Tibial artery (tissue), 4 donors: Measurements from ENCODE around the gene YBX3.
A peak's percentile ranks its signal among the peaks of the same experiment; 100 is the strongest.

Experiments used
- DNase-seq, 2 donors: peaks; one replicate each; pipeline ENCODE4 v3.0.0-alpha.2; 2019
- H3K27ac ChIP-seq, 2 donors: fragments of 200-600 bp; sonication (generic) in 1 of 2; 1 replicate in 1 of 2; 2 replicates in 1 of 2; pipeline ENCODE4 v1.5.1; 2018 to 2019; ENCODE audit warnings: mild to moderate bottlenecking in 1 of 2
- H3K27me3 ChIP-seq, 2 donors: fragments of 200-600 bp; sonication (generic) in 1 of 2; one replicate each; pipeline versions ENCODE4 v1.5.1 to v1.6.0; 2016 to 2019
- H3K36me3 ChIP-seq, 3 donors: fragments of 200-600 bp; sonication (generic) in 2 of 3; one replicate each; pipeline ENCODE4 v1.5.1; 2016 to 2019; ENCODE audit warnings: mild to moderate bottlenecking in 2 of 3
- H3K4me1 ChIP-seq, 4 donors: fragments of 200-600 bp; sonication (generic) in 2 of 4; 1 replicate in 3 of 4; 2 replicates in 1 of 4; pipeline ENCODE4 v1.5.1; 2016 to 2019
- H3K4me3 ChIP-seq, 2 donors: fragments of 200-600 bp; sonication (generic) in 1 of 2; 1 replicate in 1 of 2; 2 replicates in 1 of 2; pipeline ENCODE4 v1.5.1; 2018 to 2019; ENCODE audit warnings: mild to moderate bottlenecking in 2 of 2
- H3K9me3 ChIP-seq, 3 donors: fragments of 200-600 bp; sonication (generic) in 1 of 3; one replicate each; pipeline ENCODE4 v1.5.1; 2016 to 2019
- CTCF ChIP-seq, 2 experiments: fragments of 200-600 bp in 1 of 2; fragments of 450-650 bp in 1 of 2; IDR thresholded peaks; one replicate each; pipeline ENCODE4 v1.5.1; 2017 to 2019; ENCODE audit warnings: antibody characterized with exemption in 2 of 2, mild to moderate bottlenecking in 1 of 2, moderate library complexity in 1 of 2
- intact Hi-C: fragments of 100-400 bp; cut with DNase I; formaldehyde crosslinking; loops from one replicate; pipeline ENCODE4 v1.15.0; 2023; ENCODE audit warnings: low total_unique reads

The YBX3 gene

DNA sequence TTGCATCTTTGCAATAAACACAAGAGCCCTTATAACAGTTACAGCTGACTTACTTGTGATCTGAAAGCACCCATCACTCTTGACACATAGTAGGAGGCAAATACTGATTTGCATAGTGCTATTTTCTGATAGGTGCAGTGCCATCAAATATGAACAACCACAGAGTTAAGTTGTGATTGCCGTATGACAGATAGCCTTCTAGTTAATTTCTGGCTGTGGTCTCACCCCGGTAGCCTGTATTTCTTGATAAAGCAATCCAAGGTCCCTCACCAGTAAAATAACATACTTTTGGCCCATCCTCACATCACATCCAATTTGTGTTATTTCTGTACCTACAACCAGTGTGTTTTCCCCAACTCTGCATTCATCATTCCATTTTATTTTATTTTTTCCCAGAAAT is 26.0 kb downstream of the YBX3 start:
- no peak for TF ChIP-seq CTCF (IDR thresholded peaks at IDR 0.05)
- no peak for DNase-seq
- Histone ChIP-seq H3K27ac (no peak overlapping the region), H3K4me3 (no peak overlapping the region), H3K36me3 (peaks cover 55 to 82% (median 60%) of the 10 kb centered on the region in 3 donors), H3K4me1 (no peaks in the 10 kb centered on the region), H3K27me3 (no peaks in the 10 kb centered on the region), H3K9me3 (no peaks in the 10 kb centered on the region)
- intact Hi-C loops: no loop called here

DNA sequence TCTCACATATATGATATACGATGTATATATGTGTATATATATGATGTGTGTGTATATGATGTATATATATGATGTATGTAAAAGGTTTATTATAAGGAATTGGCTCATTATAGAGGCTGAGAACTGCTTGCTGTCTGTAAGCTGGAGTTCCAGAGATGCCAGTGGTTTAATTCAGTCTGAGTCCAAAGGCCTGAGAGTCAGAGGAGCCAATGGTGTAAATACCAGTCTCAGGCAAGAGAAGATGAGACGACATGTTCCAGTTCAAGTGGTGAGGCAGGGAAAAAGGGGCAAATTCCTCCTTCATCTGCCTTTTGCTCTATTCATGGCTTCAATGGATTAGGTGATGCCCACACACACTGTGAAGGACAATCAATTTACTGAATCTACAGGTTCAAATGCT is 32.2 kb downstream of the YBX3 start:
- no peaks in the 10 kb centered on the region for H3K4me1 ChIP-seq
- H3K27me3 ChIP-seq: no peaks in the 10 kb centered on the region
- H3K4me3 ChIP-seq: no peak overlapping the region
- peaks cover 3 to 19% (median 6%) of the 10 kb centered on the region in 3 donors for H3K36me3 ChIP-seq
- no peaks in the 10 kb centered on the region for H3K9me3 ChIP-seq
- TF ChIP-seq CTCF (IDR thresholded peaks at IDR 0.05): no peak
- intact Hi-C loops: no loop called here
- H3K27ac ChIP-seq: no peak overlapping the region
- no peak for DNase-seq

DNA sequence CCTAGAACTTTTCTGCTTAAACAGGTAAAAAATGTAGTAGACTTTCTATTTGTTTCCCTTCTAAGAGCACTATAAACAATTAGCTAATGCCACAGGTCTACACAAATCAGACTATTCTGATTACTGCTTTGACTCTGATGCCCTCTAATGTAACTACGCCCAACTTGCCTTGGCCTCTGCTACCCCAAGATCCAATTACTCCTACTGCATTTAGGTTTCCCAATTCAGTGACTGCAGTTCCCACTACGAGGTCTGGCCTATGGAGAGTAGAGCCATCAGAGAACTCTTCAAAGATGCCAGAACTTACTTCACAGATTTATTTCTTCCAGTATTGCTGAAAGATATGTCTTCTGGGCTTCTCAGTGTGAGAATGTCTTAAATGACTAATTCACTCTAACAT is 34.0 kb downstream of the YBX3 start:
- Histone ChIP-seq H3K4me1 (no peaks in the 10 kb centered on the region), H3K36me3 (peaks cover 0 to 8% (median 4%) of the 10 kb centered on the region in 3 donors), H3K4me3 (no peak overlapping the region), H3K9me3 (no peaks in the 10 kb centered on the region), H3K27ac (no peak overlapping the region), H3K27me3 (no peaks in the 10 kb centered on the region)
- DNase-seq: no peak
- intact Hi-C loops: no loop called here
- no peak for TF ChIP-seq CTCF (IDR thresholded peaks at IDR 0.05)

DNA sequence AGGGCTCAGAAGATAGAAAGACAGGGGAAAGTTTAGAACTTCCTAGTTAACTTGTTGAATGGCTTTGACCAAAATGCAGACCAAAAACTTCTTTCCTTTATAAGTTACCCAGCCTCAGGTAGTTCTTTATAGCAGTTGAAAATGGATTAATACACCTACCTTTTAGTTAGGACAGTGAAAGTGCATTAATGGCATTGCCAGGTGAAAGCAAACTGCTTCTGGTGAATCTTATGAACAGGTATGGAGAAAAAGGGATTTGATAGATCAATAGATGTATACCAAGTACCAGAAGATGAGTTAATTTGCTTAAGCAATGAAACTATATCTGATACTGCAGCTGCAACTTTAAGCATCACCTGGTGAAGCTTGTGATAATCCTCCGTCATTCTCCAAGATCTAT is 35.1 kb downstream of the YBX3 start:
- DNase-seq: no peak
- Histone ChIP-seq H3K4me1 (no peaks in the 10 kb centered on the region), H3K27ac (no peak overlapping the region), H3K4me3 (no peak overlapping the region), H3K36me3 (no peaks in the 10 kb centered on the region), H3K9me3 (no peaks in the 10 kb centered on the region), H3K27me3 (no peaks in the 10 kb centered on the region)
- TF ChIP-seq CTCF (IDR thresholded peaks at IDR 0.05): no peak
- intact Hi-C loops: no loop called here

GRCh38 chr12:10673659-10674384 is 49.3 kb downstream of the YBX3 start, which contains the start of gene STYK1:
Gene STYK1, minus strand, starts transcription at chr12:10674052. Its CDS starts 39,434 bp downstream, at chr12:10634618.
- peak; percentile 39 to 64 for TF ChIP-seq CTCF (IDR thresholded peaks at IDR 0.05)
- intact Hi-C loops: no loop called here
- no peak within 1 kb of the TSS for H3K27ac ChIP-seq

More at GRCh38 chr12:10673659-10674384, 49.3 kb downstream of the YBX3 start, which contains the start of gene STYK1:
- Histone ChIP-seq H3K4me3 (peak within 1 kb of the TSS; percentile 33 to 51), H3K9me3 (no peaks in the 10 kb centered on the region), H3K36me3 (no peaks in the 10 kb centered on the region), H3K27me3 (peaks cover 0 to 27% of the 10 kb centered on the region in 2 donors), H3K4me1 (peaks cover 0 to 10% (median 9%) of the 10 kb centered on the region in 4 donors)
- peak in 1 of 2 donors; percentile 27 for DNase-seq
